HepG2 (cell line): ENCODE measurements around the gene TFEB. TPM values are rescaled to one million over a fixed set of nuclear protein-coding genes. Genes with fewer than 3 reads are reported as not detected.
A peak's percentile ranks its signal among the peaks of the same experiment; 100 is the strongest.

ENCODE experiments used
- ATRX ChIP-seq: sonication (generic); formaldehyde crosslinking; IDR thresholded peaks from 2 replicates; pipeline ENCODE4 v1.4.0; 2020; ENCODE audit warnings: missing genetic modification reagents, borderline replicate concordance
- CHD4 ChIP-seq: fragments of 200-600 bp; sonication (generic); IDR thresholded peaks from 2 replicates; pipeline ENCODE4 v1.7.0; 2017; ENCODE audit warnings: mild to moderate bottlenecking, low read length, borderline replicate concordance
- DMAP1 ChIP-seq: IDR thresholded peaks from 2 replicates; pipeline ENCODE4 v1.6.1; 2016
- HOXD1 ChIP-seq: sonication (generic); formaldehyde crosslinking; IDR thresholded peaks from 2 replicates; pipeline ENCODE4 v1.5.0; 2020; ENCODE audit warnings: missing genetic modification reagents
- NR2F1 ChIP-seq, 2 experiments: fragments of 450-650 bp in 1 of 2; formaldehyde crosslinking in 1 of 2; IDR thresholded peaks; 2 replicates each; pipeline versions ENCODE4 v1.5.0 to v1.6.1; 2016 to 2020; ENCODE audit warnings: mild to moderate bottlenecking in 1 of 2, missing compliant biosample characterization in 1 of 2, missing genetic modification reagents in 1 of 2, moderate library complexity in 1 of 2
- RBFOX2 ChIP-seq: fragments of 200-400 bp; formaldehyde crosslinking; IDR thresholded peaks from 2 replicates; pipeline ENCODE4 v1.6.1; 2017; ENCODE audit warnings: low read depth, mild to moderate bottlenecking, low read length
- REPIN1 ChIP-seq: sonication (generic); formaldehyde crosslinking; IDR thresholded peaks from 2 replicates; pipeline ENCODE4 v1.8.0; 2022; ENCODE audit warnings: missing genetic modification reagents, low read depth, mild to moderate bottlenecking, borderline replicate concordance
- SMARCC2 ChIP-seq: fragments of 450-650 bp; IDR thresholded peaks from 2 replicates; pipeline ENCODE4 v1.6.1; 2017; ENCODE audit warnings: antibody characterized with exemption, mild to moderate bottlenecking
- TGIF2 ChIP-seq: IDR thresholded peaks from 2 replicates; pipeline ENCODE4 v1.6.1; 2016; ENCODE audit warnings: control low read depth, missing compliant biosample characterization
- ZFP37 ChIP-seq: sonication (generic); formaldehyde crosslinking; IDR thresholded peaks from 2 replicates; pipeline ENCODE4 v1.4.0; 2020; ENCODE audit warnings: missing genetic modification reagents, borderline replicate concordance
- ZNF101 ChIP-seq: sonication (generic); formaldehyde crosslinking; IDR thresholded peaks from 2 replicates; pipeline ENCODE4 v1.4.0; 2020; ENCODE audit warnings: mild to moderate bottlenecking, low read depth, missing genetic modification reagents, borderline replicate concordance
- ZNF180 ChIP-seq: sonication (generic); formaldehyde crosslinking; IDR thresholded peaks from 2 replicates; pipeline ENCODE4 v1.4.0; 2020; ENCODE audit warnings: low read depth, missing genetic modification reagents, borderline replicate concordance
- ZNF24 ChIP-seq: fragments of 450-650 bp; IDR thresholded peaks from 2 replicates; pipeline ENCODE4 v1.6.1; 2017; ENCODE audit warnings: antibody characterized with exemption, mild to moderate bottlenecking
- ZSCAN31 ChIP-seq: sonication (generic); formaldehyde crosslinking; IDR thresholded peaks from 2 replicates; pipeline ENCODE4 v1.5.0; 2020; ENCODE audit warnings: low read depth, mild to moderate bottlenecking, missing genetic modification reagents
- polyA plus RNA-seq, 8 experiments: library from polyadenylated mRNA; depleted of rRNA in 3 of 8; stranded (reverse) in 7 of 8; unstranded in 1 of 8; fragments of >200 nt; fragmentation: Illumina TruSeq in 4 of 8; extraction: Trizol in 4 of 8; gene quantifications; 2 replicates each; pipeline versions ENCODE4 v1.2.1 to v1.2.3, GENCODE V29; 2011 to 2016; ENCODE audit warnings: low read depth in 4 of 8, missing spikeins in 1 of 8, mixed read lengths in 1 of 8; ENCODE audit not compliant: insufficient read depth in 1 of 8
- total RNA-seq, 5 experiments: library from RNA; depleted of rRNA; stranded (reverse); fragments of >200 nt; fragmentation: Illumina TruSeq; extraction: Trizol; gene quantifications; 2 replicates each; pipeline ENCODE4 v1.2.3, GENCODE V29; 2016; ENCODE audit warnings: low read depth in 1 of 5
- TF ChIP-seq, protein P1 (sequence below): sonication (generic); formaldehyde crosslinking; IDR thresholded peaks from 2 replicates; pipeline ENCODE4 v1.5.0; 2020; ENCODE audit warnings: missing genetic modification reagents
- TF ChIP-seq, protein P2 (sequence below): sonication (generic); formaldehyde crosslinking; IDR thresholded peaks from 2 replicates; pipeline ENCODE4 v1.5.1; 2020; ENCODE audit warnings: mild to moderate bottlenecking, missing genetic modification reagents, moderate library complexity
- TF ChIP-seq, protein P3 (sequence below): IDR thresholded peaks from 2 replicates; pipeline ENCODE4 v1.4.0; 2020; ENCODE audit warnings: mild to moderate bottlenecking, missing genetic modification reagents

The TFEB gene
- total and polyA plus RNA-seq, 2 of the 13 experiments (the other 11 are each of a cell fraction or from before 2014, with no cell fraction given), result 13.3 to 18.7 TPM

DNA sequence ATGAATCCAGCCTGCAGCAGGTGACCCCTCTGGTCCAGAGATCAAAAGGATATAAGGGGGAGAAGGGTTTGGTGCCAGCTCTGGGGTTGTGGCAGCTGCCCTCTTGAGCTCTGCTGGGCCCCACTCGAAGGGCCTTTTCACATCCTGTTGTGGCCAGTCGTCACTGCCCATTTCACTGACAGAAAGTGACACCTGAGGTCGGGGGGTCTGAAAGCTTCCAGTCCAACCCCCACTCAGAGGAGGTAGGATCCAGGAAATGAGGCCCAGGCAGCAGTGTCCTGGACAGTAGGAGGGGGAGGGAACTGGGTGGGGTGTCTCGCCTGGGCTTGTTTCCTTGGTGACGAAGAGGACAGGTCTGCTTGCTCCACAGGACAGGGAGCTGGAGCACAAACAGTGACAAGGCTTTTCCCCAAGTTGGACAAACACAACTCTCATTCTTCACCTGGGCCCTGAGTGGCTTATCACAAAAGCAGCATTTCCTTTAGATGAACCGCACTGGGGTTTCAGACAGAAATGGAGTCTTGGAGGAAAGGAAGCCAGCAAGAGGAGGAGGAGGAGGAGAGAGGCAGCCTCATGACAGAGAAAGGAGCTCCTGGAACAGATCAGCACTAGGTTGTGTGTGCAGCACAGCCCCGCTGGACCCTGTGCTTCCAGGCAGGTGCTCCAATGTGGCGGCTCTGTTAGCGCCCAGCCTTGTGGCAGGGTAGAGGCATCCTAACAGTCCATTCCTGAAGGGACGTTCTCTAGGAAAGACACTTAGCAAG lies 33.3 kb upstream of the TFEB start (continued):
- no peak for TF ChIP-seq ATRX (CRISPR knock-in tag)
- TF ChIP-seq ZNF180 (CRISPR knock-in tag), result no peak
- TF ChIP-seq TGIF2 (CRISPR knock-in tag), result peak; percentile 63; the same call in 1 of the 2 replicates
- 0 out of 4 replicates have a peak, but pooled peaks of 1 of the 2 experiments have one; percentile 37 for TF ChIP-seq NR2F1 (CRISPR knock-in tag; IDR thresholded peaks at IDR 0.05)
- TF ChIP-seq SMARCC2, result no peak
- TF ChIP-seq CHD4, result no peak
- TF ChIP-seq ZNF101 (CRISPR knock-in tag), result no peak
- peak; percentile 42; the same call in 1 of the 2 replicates for TF ChIP-seq HOXD1 (CRISPR knock-in tag)
- 0 out of 2 replicates have a peak, but pooled peaks have one; percentile 26 for TF ChIP-seq RBFOX2
- TF ChIP-seq ZFP37 (CRISPR knock-in tag), result 0 out of 2 replicates have a peak, but pooled peaks have one; percentile 52
- TF ChIP-seq, protein P1, sequence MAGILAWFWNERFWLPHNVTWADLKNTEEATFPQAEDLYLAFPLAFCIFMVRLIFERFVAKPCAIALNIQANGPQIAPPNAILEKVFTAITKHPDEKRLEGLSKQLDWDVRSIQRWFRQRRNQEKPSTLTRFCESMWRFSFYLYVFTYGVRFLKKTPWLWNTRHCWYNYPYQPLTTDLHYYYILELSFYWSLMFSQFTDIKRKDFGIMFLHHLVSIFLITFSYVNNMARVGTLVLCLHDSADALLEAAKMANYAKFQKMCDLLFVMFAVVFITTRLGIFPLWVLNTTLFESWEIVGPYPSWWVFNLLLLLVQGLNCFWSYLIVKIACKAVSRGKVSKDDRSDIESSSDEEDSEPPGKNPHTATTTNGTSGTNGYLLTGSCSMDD (CRISPR knock-in tag), result no peak
- 0 out of 2 replicates have a peak, but pooled peaks have one; percentile 33 for TF ChIP-seq REPIN1
- no peak for TF ChIP-seq ZNF24
- TF ChIP-seq, protein P2, sequence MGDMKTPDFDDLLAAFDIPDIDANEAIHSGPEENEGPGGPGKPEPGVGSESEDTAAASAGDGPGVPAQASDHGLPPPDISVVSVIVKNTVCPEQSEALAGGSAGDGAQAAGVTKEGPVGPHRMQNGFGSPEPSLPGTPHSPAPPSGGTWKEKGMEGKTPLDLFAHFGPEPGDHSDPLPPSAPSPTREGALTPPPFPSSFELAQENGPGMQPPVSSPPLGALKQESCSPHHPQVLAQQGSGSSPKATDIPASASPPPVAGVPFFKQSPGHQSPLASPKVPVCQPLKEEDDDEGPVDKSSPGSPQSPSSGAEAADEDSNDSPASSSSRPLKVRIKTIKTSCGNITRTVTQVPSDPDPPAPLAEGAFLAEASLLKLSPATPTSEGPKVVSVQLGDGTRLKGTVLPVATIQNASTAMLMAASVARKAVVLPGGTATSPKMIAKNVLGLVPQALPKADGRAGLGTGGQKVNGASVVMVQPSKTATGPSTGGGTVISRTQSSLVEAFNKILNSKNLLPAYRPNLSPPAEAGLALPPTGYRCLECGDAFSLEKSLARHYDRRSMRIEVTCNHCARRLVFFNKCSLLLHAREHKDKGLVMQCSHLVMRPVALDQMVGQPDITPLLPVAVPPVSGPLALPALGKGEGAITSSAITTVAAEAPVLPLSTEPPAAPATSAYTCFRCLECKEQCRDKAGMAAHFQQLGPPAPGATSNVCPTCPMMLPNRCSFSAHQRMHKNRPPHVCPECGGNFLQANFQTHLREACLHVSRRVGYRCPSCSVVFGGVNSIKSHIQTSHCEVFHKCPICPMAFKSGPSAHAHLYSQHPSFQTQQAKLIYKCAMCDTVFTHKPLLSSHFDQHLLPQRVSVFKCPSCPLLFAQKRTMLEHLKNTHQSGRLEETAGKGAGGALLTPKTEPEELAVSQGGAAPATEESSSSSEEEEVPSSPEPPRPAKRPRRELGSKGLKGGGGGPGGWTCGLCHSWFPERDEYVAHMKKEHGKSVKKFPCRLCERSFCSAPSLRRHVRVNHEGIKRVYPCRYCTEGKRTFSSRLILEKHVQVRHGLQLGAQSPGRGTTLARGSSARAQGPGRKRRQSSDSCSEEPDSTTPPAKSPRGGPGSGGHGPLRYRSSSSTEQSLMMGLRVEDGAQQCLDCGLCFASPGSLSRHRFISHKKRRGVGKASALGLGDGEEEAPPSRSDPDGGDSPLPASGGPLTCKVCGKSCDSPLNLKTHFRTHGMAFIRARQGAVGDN (CRISPR knock-in tag), result peak; percentile 78
- 0 out of 2 replicates have a peak, but pooled peaks have one; percentile 9 for TF ChIP-seq DMAP1 (CRISPR knock-in tag)
- 0 out of 2 replicates have a peak, but pooled peaks have one; percentile 30 for TF ChIP-seq ZSCAN31
- TF ChIP-seq, protein P3, sequence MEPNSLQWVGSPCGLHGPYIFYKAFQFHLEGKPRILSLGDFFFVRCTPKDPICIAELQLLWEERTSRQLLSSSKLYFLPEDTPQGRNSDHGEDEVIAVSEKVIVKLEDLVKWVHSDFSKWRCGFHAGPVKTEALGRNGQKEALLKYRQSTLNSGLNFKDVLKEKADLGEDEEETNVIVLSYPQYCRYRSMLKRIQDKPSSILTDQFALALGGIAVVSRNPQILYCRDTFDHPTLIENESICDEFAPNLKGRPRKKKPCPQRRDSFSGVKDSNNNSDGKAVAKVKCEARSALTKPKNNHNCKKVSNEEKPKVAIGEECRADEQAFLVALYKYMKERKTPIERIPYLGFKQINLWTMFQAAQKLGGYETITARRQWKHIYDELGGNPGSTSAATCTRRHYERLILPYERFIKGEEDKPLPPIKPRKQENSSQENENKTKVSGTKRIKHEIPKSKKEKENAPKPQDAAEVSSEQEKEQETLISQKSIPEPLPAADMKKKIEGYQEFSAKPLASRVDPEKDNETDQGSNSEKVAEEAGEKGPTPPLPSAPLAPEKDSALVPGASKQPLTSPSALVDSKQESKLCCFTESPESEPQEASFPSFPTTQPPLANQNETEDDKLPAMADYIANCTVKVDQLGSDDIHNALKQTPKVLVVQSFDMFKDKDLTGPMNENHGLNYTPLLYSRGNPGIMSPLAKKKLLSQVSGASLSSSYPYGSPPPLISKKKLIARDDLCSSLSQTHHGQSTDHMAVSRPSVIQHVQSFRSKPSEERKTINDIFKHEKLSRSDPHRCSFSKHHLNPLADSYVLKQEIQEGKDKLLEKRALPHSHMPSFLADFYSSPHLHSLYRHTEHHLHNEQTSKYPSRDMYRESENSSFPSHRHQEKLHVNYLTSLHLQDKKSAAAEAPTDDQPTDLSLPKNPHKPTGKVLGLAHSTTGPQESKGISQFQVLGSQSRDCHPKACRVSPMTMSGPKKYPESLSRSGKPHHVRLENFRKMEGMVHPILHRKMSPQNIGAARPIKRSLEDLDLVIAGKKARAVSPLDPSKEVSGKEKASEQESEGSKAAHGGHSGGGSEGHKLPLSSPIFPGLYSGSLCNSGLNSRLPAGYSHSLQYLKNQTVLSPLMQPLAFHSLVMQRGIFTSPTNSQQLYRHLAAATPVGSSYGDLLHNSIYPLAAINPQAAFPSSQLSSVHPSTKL (CRISPR knock-in tag), result peak; percentile 55; the same call in 1 of the 2 replicates
